ENCODE results near the gene UBXN4.

The UBXN4 gene

GRCh38 chr2:135762530-135762929 lies 20.9 kb downstream of the UBXN4 start:
- H3K9ac ChIP-seq (ENCODE audit: low read length): no peak overlapping the region
- no peaks in the 10 kb centered on the region for H3K9me3 ChIP-seq (replicated peaks; ENCODE audit: insufficient read depth, low read length)
- H4K20me1 ChIP-seq (ENCODE audit: insufficient read depth, low read length): no peaks in the 10 kb centered on the region
- no peak overlapping the region for H3K27ac ChIP-seq (ENCODE audit: low read length)
- H3F3A ChIP-seq (ENCODE audit: insufficient read depth, low read length): no peaks in the 10 kb centered on the region
- H3K9me2 ChIP-seq (replicated peaks; ENCODE audit: insufficient read depth, low read length): no peaks in the 10 kb centered on the region
- H3K27me3 ChIP-seq (replicated peaks; ENCODE audit: insufficient read depth, low read length): no peaks in the 10 kb centered on the region
- peaks cover 14% of the 10 kb centered on the region; the same call in 1 of the 2 replicates for H3K36me3 ChIP-seq (replicated peaks; ENCODE audit: insufficient read depth, low read length)
- TF ChIP-seq EZH2phosphoT487 (IDR thresholded peaks at IDR 0.05; ENCODE audit: low read length) (no peak), CTCF (IDR thresholded peaks at IDR 0.05; ENCODE audit: low read length) (no peak), EZH2 (optimal IDR thresholded peaks at IDR 0.05; ENCODE audit: low read depth, low read length) (no peak)
- H3K4me3 ChIP-seq (ENCODE audit: low read length): no peak overlapping the region
- no peak for DNase-seq
- H2AFZ ChIP-seq (ENCODE audit: low read length): no peak overlapping the region
- peaks cover 65% of the 10 kb centered on the region for H3K79me2 ChIP-seq (ENCODE audit: low read length)
- no peak overlapping the region for H3K4me2 ChIP-seq (ENCODE audit: low read depth, low read length)
- H3K4me1 ChIP-seq (ENCODE audit: low read length): no peaks in the 10 kb centered on the region

- peaks cover 30% of the 10 kb centered on the region for H3K79me2 ChIP-seq (ENCODE audit: low read length)
- H2AFZ ChIP-seq (ENCODE audit: low read length): no peak overlapping the region
- no peak for TF ChIP-seq CTCF (IDR thresholded peaks at IDR 0.05; ENCODE audit: low read length)
- no peak for TF ChIP-seq EZH2 (optimal IDR thresholded peaks at IDR 0.05; ENCODE audit: low read depth, low read length)
- TF ChIP-seq EZH2phosphoT487 (IDR thresholded peaks at IDR 0.05; ENCODE audit: low read length): no peak
- H3K9me3 ChIP-seq (replicated peaks; ENCODE audit: insufficient read depth, low read length): no peaks in the 10 kb centered on the region
- no peak overlapping the region for H3K4me2 ChIP-seq (ENCODE audit: low read depth, low read length)
- no peak overlapping the region for H3K4me3 ChIP-seq (ENCODE audit: low read length)
- H3K9me2 ChIP-seq (replicated peaks; ENCODE audit: insufficient read depth, low read length): no peaks in the 10 kb centered on the region
- H3K27ac ChIP-seq (ENCODE audit: low read length): no peak overlapping the region
- no peaks in the 10 kb centered on the region for H3K4me1 ChIP-seq (ENCODE audit: low read length)
- no peaks in the 10 kb centered on the region for H4K20me1 ChIP-seq (ENCODE audit: insufficient read depth, low read length)
- no peak for DNase-seq
- H3K27me3 ChIP-seq (replicated peaks; ENCODE audit: insufficient read depth, low read length): no peaks in the 10 kb centered on the region
- H3F3A ChIP-seq (ENCODE audit: insufficient read depth, low read length): no peaks in the 10 kb centered on the region
- H3K9ac ChIP-seq (ENCODE audit: low read length): no peak overlapping the region
- peaks cover 15% of the 10 kb centered on the region; the same call in 1 of the 2 replicates for H3K36me3 ChIP-seq (replicated peaks; ENCODE audit: insufficient read depth, low read length)
Observed at GRCh38 chr2:135768863-135769262, 27.2 kb downstream of the UBXN4 start.

- DNase-seq: no peak
- H3K4me2 ChIP-seq (ENCODE audit: low read depth, low read length): no peak overlapping the region
- H3K9me3 ChIP-seq (replicated peaks; ENCODE audit: insufficient read depth, low read length): no peaks in the 10 kb centered on the region
- TF ChIP-seq CTCF (IDR thresholded peaks at IDR 0.05; ENCODE audit: low read length): no peak
- no peak for TF ChIP-seq EZH2phosphoT487 (IDR thresholded peaks at IDR 0.05; ENCODE audit: low read length)
- TF ChIP-seq EZH2 (optimal IDR thresholded peaks at IDR 0.05; ENCODE audit: low read depth, low read length): no peak
- no peak overlapping the region for H3K9ac ChIP-seq (ENCODE audit: low read length)
- H3K9me2 ChIP-seq (replicated peaks; ENCODE audit: insufficient read depth, low read length): no peaks in the 10 kb centered on the region
- peaks cover 28% of the 10 kb centered on the region for H3K36me3 ChIP-seq (replicated peaks; ENCODE audit: insufficient read depth, low read length)
- H3F3A ChIP-seq (ENCODE audit: insufficient read depth, low read length): no peaks in the 10 kb centered on the region
- no peak overlapping the region for H2AFZ ChIP-seq (ENCODE audit: low read length)
- H3K27ac ChIP-seq (ENCODE audit: low read length): no peak overlapping the region
- no peaks in the 10 kb centered on the region for H3K4me1 ChIP-seq (ENCODE audit: low read length)
- H3K79me2 ChIP-seq (ENCODE audit: low read length): peaks cover 5% of the 10 kb centered on the region
- H3K4me3 ChIP-seq (ENCODE audit: low read length): no peak overlapping the region
- H4K20me1 ChIP-seq (ENCODE audit: insufficient read depth, low read length): no peaks in the 10 kb centered on the region
- no peaks in the 10 kb centered on the region for H3K27me3 ChIP-seq (replicated peaks; ENCODE audit: insufficient read depth, low read length)
Observed at GRCh38 chr2:135773319-135773718, 31.7 kb downstream of the UBXN4 start.

Data from MM.1S (cell line).